GM12878 (cell line): ENCODE measurements around the gene CLDN9. TPM values are rescaled to one million over a fixed set of nuclear protein-coding genes. Genes with fewer than 3 reads are reported as not detected.

Experiments
- ATAC-seq: fragments of 200-7000 bp; cut with Tn5 transposase; 3 replicates; pipeline ENCODE4 v1.9.1; 2020; ENCODE audit warnings: mild to moderate bottlenecking, moderate library complexity
- BruUV-seq: library from RNA; stranded (reverse); fragments of 400-500 nt; replicated peaks from 2 replicates; lab custom pipeline; 2021; lab: Mats Ljungman, UMichigan
- CTCF ChIA-PET: fragments of 300-600 bp; sonication (Branson Sonifier 250); formaldehyde crosslinking; extraction: SDS; loops from one replicate; lab custom pipeline; 2021; ENCODE audit warnings: inconsistent platforms; lab: Yijun Ruan, JAX
- POLR2A ChIA-PET: fragments of 350-600 bp; formaldehyde crosslinking; extraction: SDS; loops from one replicate; lab custom pipeline; 2021; ENCODE audit warnings: inconsistent platforms; lab: Charles Lee
- RAD21 ChIA-PET: fragments of 300-600 bp; sonication (Branson Sonifier 250); formaldehyde crosslinking; loops from one replicate; lab custom pipeline; 2023; ENCODE audit warnings: antibody characterized with exemption; ENCODE audit not compliant: unreplicated experiment; lab: Charles Lee
- SMC1A ChIA-PET: fragments of 300-600 bp; sonication (Branson Sonifier 250); formaldehyde crosslinking; loops from one replicate; lab custom pipeline; 2023; ENCODE audit not compliant: unreplicated experiment, uncharacterized antibody; lab: Charles Lee
- DNase-seq: peaks from one replicate; pipeline ENCODE4 v3.0.0-alpha.2; 2011; ENCODE audit warnings: low read depth, low spot score
- FAIRE-seq: peaks from 3 replicates; lab custom pipeline; 2011; peaks lifted over from hg19 to GRCh38; lab: Jason Lieb, UNC
- H2AFZ ChIP-seq: 2 replicates; pipeline ENCODE4 v1.6.0; 2011; ENCODE audit warnings: low read depth, low read length, control low read depth; ENCODE audit not compliant: control insufficient read depth
- H3K27ac ChIP-seq: 2 replicates; pipeline ENCODE4 v1.5.1; 2011; ENCODE audit warnings: control low read depth; ENCODE audit not compliant: control insufficient read depth, insufficient read depth
- H3K27me3 ChIP-seq, 2 experiments: replicated peaks in 1 of 2; 2 replicates each; pipeline versions ENCODE4 v1.6.0 to v1.6.1; 2011; ENCODE audit warnings: low read length in 1 of 2; ENCODE audit not compliant: control insufficient read depth in 2 of 2, insufficient read depth in 2 of 2
- H3K36me3 ChIP-seq, 2 experiments: 2 replicates each; pipeline ENCODE4 v1.5.1; 2011; ENCODE audit warnings: low read length in 1 of 2; ENCODE audit not compliant: control insufficient read depth in 2 of 2, insufficient read depth in 2 of 2
- H3K4me1 ChIP-seq: 2 replicates; pipeline ENCODE4 v1.6.1; 2011; ENCODE audit warnings: mild to moderate bottlenecking, low read length, moderate library complexity, mixed read lengths; ENCODE audit not compliant: control insufficient read depth, insufficient read depth
- H3K4me2 ChIP-seq: 2 replicates; pipeline ENCODE4 v1.6.0; 2011; ENCODE audit warnings: control low read depth; ENCODE audit not compliant: control insufficient read depth, insufficient read depth
- H3K4me3 ChIP-seq: fragments of 200-600 bp; sonication (generic); 2 replicates; pipeline ENCODE4 v1.5.1; 2016
- H3K79me2 ChIP-seq: 2 replicates; pipeline ENCODE4 v1.6.0; 2011; ENCODE audit warnings: low read length; ENCODE audit not compliant: control insufficient read depth, insufficient read depth
- H3K9ac ChIP-seq: 2 replicates; pipeline ENCODE4 v1.8.0; 2011; ENCODE audit warnings: low read length, control low read depth, mixed read lengths; ENCODE audit not compliant: control insufficient read depth, insufficient read depth
- H3K9me3 ChIP-seq: replicated peaks from 3 replicates; pipeline ENCODE4 v1.5.1; 2011; ENCODE audit warnings: mild to moderate bottlenecking, low read length; ENCODE audit not compliant: control insufficient read depth, insufficient read depth
- H4K20me1 ChIP-seq: 2 replicates; pipeline ENCODE4 v1.6.0; 2011; ENCODE audit not compliant: control insufficient read depth, insufficient read depth
- ASH2L ChIP-seq: fragments of 300-600, 200-600 bp; sonication (generic); IDR thresholded peaks from 2 replicates; pipeline ENCODE4 v1.6.1; 2017; ENCODE audit warnings: low read depth, mild to moderate bottlenecking, borderline replicate concordance
- CREB1 ChIP-seq: IDR thresholded peaks from 2 replicates; pipeline ENCODE4 v1.6.1; 2012; ENCODE audit warnings: low read depth, mild to moderate bottlenecking, inconsistent platforms
- EED ChIP-seq: sonication (generic); IDR thresholded peaks from 2 replicates; pipeline ENCODE4 v1.6.1; 2016; ENCODE audit warnings: antibody characterized with exemption, low read depth
- IKZF1 ChIP-seq: fragments of 450-650 bp; conservative IDR thresholded peaks from 2 replicates; pipeline ENCODE4 v1.6.1; 2017; ENCODE audit warnings: antibody characterized with exemption, mild to moderate bottlenecking
- JUND ChIP-seq: IDR thresholded peaks from 2 replicates; pipeline ENCODE4 v1.6.1; 2012; ENCODE audit warnings: low read depth, mild to moderate bottlenecking, low read length, improper control_type of control experiment, moderate library complexity
- MTA3 ChIP-seq: IDR thresholded peaks from 2 replicates; pipeline ENCODE4 v1.6.1; 2012; ENCODE audit warnings: low read length, inconsistent platforms, borderline replicate concordance
- POLR2A ChIP-seq: IDR thresholded peaks from 2 replicates; pipeline ENCODE4 v1.6.1; 2011; ENCODE audit warnings: low read depth, mild to moderate bottlenecking, low read length
- SIN3A ChIP-seq: IDR thresholded peaks from 2 replicates; pipeline ENCODE4 v1.6.1; 2012; ENCODE audit warnings: low read depth, low read length, improper control_type of control experiment
- SPI1 ChIP-seq: IDR thresholded peaks from 2 replicates; pipeline ENCODE4 v1.6.1; 2011; ENCODE audit warnings: low read depth, mild to moderate bottlenecking, low read length, moderate library complexity, borderline replicate concordance; ENCODE audit not compliant: insufficient read depth
- SREBF1 ChIP-seq: IDR thresholded peaks from 2 replicates; pipeline ENCODE4 v1.6.1; 2012; ENCODE audit warnings: mild to moderate bottlenecking, low read length
- SUZ12 ChIP-seq: fragments of 200-600 bp; sonication (generic); IDR thresholded peaks from one replicate; pipeline ENCODE4 v1.6.1; 2018; ENCODE audit warnings: antibody characterized with exemption, mild to moderate bottlenecking; ENCODE audit not compliant: unreplicated experiment
- ZNF24 ChIP-seq: fragments of 450-650 bp; IDR thresholded peaks from 2 replicates; pipeline ENCODE4 v1.6.1; 2017; ENCODE audit warnings: antibody characterized with exemption, mild to moderate bottlenecking
- WGBS: methylation state at CpG from one replicate; pipeline ENCODE4 v1.1.6; 2016; ENCODE audit warnings: low lambda C conversion rate; ENCODE audit not compliant: insufficient replicate concordance, insufficient coverage; ENCODE audit errors: missing lambda C conversion rate; 5-methylcytosine and 5-hydroxymethylcytosine counted together
- in situ Hi-C: fragments of 300-500 bp; cut with MboI; formaldehyde crosslinking; loops from 9 replicates; pipeline ENCODE4 v1.14.3; 2018; ENCODE audit warnings: mixed read lengths
- intact Hi-C: fragments of 100-400 bp; cut with micrococcal nuclease; formaldehyde crosslinking; loops from one replicate; pipeline ENCODE4 v1.14.2; 2022; ENCODE audit not compliant: unreplicated experiment
- polyA plus RNA-seq, 11 experiments: library from polyadenylated mRNA; depleted of rRNA in 4 of 11; unstranded in 6 of 11; stranded (reverse) in 5 of 11; fragments of >200 nt; fragmentation: Nextera tagmentation in 4 of 11; fragmentation: Illumina TruSeq in 1 of 11; extraction: Ambion mirVana in 4 of 11; extraction: Trizol in 1 of 11; gene quantifications; 1 replicate in 1 of 11; 2 replicates in 10 of 11; pipeline versions ENCODE4 v1.2.1 to v1.2.3, GENCODE V29; 2011 to 2016; ENCODE audit warnings: inconsistent platforms in 2 of 11, missing spikeins in 2 of 11, low read depth in 1 of 11
- total RNA-seq, 4 experiments: library from RNA; depleted of rRNA in 3 of 4; stranded (reverse); fragments of >200 nt in 3 of 4; fragmentation: Illumina TruSeq in 1 of 4; extraction: Trizol in 1 of 4; gene quantifications; 2 replicates each; pipeline versions ENCODE4 v1.2.1 to v1.2.3, GENCODE V29; 2013 to 2021

The CLDN9 gene
- total and polyA plus RNA-seq, 10 of the 15 experiments (the other 5 are each of a cell fraction or from before 2014, with no cell fraction given): not detected

- ChIA-PET POLR2A (interaction anchor here (0.7 to 1.5 kb wide), 4 partner anchors 10 to 137 kb away, joined by 3 to 5 read pairs (median 4); partner anchors contain the start of gene FLYWCH2), SMC1A (no interaction called here), CTCF (interaction anchor here (0.9 to 18.2 kb wide), 5 partner anchors 8 to 112 kb away, joined by 3 to 421 read pairs (median 4); no protein-coding TSS in a partner anchor), RAD21 (interaction anchor here (1.1 to 2.2 kb wide), 7 partner anchors 8 to 39 kb away, joined by 3 to 21 read pairs (median 5); no protein-coding TSS in a partner anchor)
- H3K4me1 ChIP-seq: peaks cover 25% of the 10 kb centered on the region
- no peak overlapping the region for H3K27ac ChIP-seq
- intact Hi-C loops: no loop called here
- DNase-seq: no peak
- H3K9me3 ChIP-seq: no peaks in the 10 kb centered on the region
- no TSS peak for BruUV-seq
- 28% methylated on average over 39 of the region's 40 CpGs for WGBS
- in situ Hi-C loops: no loop called here
- H3K4me3 ChIP-seq: peak overlapping the region; percentile 70
- H3K4me2 ChIP-seq: peak overlapping the region; percentile 83
- no peaks in the 10 kb centered on the region for H3K27me3 ChIP-seq
- no peaks in the 10 kb centered on the region for H3K79me2 ChIP-seq
- H3K9ac ChIP-seq: no peak overlapping the region
- no peak for FAIRE-seq
- no peak for ATAC-seq
- H3K36me3 ChIP-seq: no peaks in the 10 kb centered on the region; a peak in 1 of 4 replicates
- TF ChIP-seq CREB1 (no peak), IKZF1 (no peak), SPI1 (no peak), ZNF24 (peak; percentile 86), SUZ12 (no peak), ASH2L (no peak), SIN3A (0 out of 2 replicates have a peak, but pooled peaks have one; percentile 31), MTA3 (no peak), POLR2A (no peak), JUND (no peak), SREBF1 (no peak), EED (no peak)
- peak overlapping the region; percentile 87 for H2AFZ ChIP-seq
- no peaks in the 10 kb centered on the region for H4K20me1 ChIP-seq
Measured at GRCh38 chr16:3019594-3020246, 7.0 kb downstream of the CLDN9 start.
